K562 (cell line): ENCODE results near the gene PHF19. TPM values are rescaled to one million over a fixed set of nuclear protein-coding genes. Genes with fewer than 3 reads are reported as not detected.
A peak's percentile ranks its signal among the peaks of the same experiment; 100 is the strongest.

ENCODE experiments used
- ARID1B ChIP-seq: fragments of 450-650 bp; IDR thresholded peaks from 2 replicates; pipeline ENCODE4 v1.6.1; 2016; ENCODE audit warnings: antibody characterized with exemption, mild to moderate bottlenecking, inconsistent platforms
- CEBPG ChIP-seq, 3 experiments: fragments of 200-800 bp in 1 of 3; sonication (Bioruptor generic) in 1 of 3; sonication (generic) in 1 of 3; formaldehyde crosslinking in 1 of 3; IDR thresholded peaks in 2 of 3; conservative IDR thresholded peaks in 1 of 3; 2 replicates each; pipeline versions ENCODE4 v1.6.1 to v1.8.0; 2016 to 2022; ENCODE audit warnings: missing compliant biosample characterization in 2 of 3, missing genetic modification characterization in 2 of 3, mild to moderate bottlenecking in 1 of 3, missing genetic modification reagents in 1 of 3
- GABPB1 ChIP-seq: sonication (generic); formaldehyde crosslinking; IDR thresholded peaks from 2 replicates; pipeline ENCODE4 v1.8.0; 2022; ENCODE audit warnings: mild to moderate bottlenecking, missing genetic modification reagents
- NCOR1 ChIP-seq: fragments of 450-650 bp; IDR thresholded peaks from 2 replicates; pipeline ENCODE4 v1.6.1; 2016; ENCODE audit warnings: mild to moderate bottlenecking, moderate library complexity
- PTBP1 ChIP-seq: fragments of 200-400 bp; formaldehyde crosslinking; IDR thresholded peaks from 2 replicates; pipeline ENCODE4 v1.6.1; 2017; ENCODE audit warnings: low read depth, low read length
- ZC3H11A ChIP-seq: IDR thresholded peaks from 2 replicates; pipeline ENCODE4 v1.6.1; 2012; ENCODE audit warnings: low read depth, low read length, improper control_type of control experiment
- ZNF347 ChIP-seq: fragments of 450-650 bp; formaldehyde crosslinking; IDR thresholded peaks from 2 replicates; pipeline ENCODE4 v1.4.0; 2020; ENCODE audit warnings: low read depth, mild to moderate bottlenecking, moderate library complexity
- ZNF699 ChIP-seq: fragments of 250-450 bp; sonication (Bioruptor Pico); IDR thresholded peaks from 2 replicates; pipeline ENCODE4 v1.8.0; 2021; ENCODE audit warnings: mild to moderate bottlenecking, moderate library complexity; ENCODE audit not compliant: insufficient replicate concordance
- polyA plus RNA-seq, 8 experiments: library from polyadenylated mRNA; depleted of rRNA in 4 of 8; stranded (reverse) in 5 of 8; unstranded in 3 of 8; fragments of >200 nt; fragmentation: Nextera tagmentation in 2 of 8; fragmentation: Illumina TruSeq in 1 of 8; extraction: Ambion mirVana in 2 of 8; extraction: Trizol in 1 of 8; gene quantifications; 2 replicates each; pipeline versions ENCODE4 v1.2.1 to v1.2.3, GENCODE V29; 2011 to 2014; ENCODE audit warnings: inconsistent platforms in 1 of 8, missing spikeins in 1 of 8
- total RNA-seq, 7 experiments: library from RNA; depleted of rRNA in 6 of 7; stranded (reverse); fragments of >200 nt in 6 of 7; fragmentation: Illumina TruSeq in 2 of 7; extraction: Trizol in 2 of 7; gene quantifications; 2 replicates each; pipeline versions ENCODE4 v1.2.1 to v1.2.3, GENCODE V29; 2011 to 2021; ENCODE audit warnings: low replicate concordance in 1 of 7
- TF ChIP-seq, protein P1 (sequence below), 2 experiments: fragments of 150-350 bp in 1 of 2; IDR thresholded peaks; 2 replicates each; pipeline ENCODE4 v1.6.1; 2012 to 2016; ENCODE audit warnings: low read depth in 2 of 2, low read length in 2 of 2, mild to moderate bottlenecking in 1 of 2, moderate library complexity in 1 of 2
- TF ChIP-seq, protein P2 (sequence below): fragments of 250-450 bp; sonication (Bioruptor Pico); IDR thresholded peaks from 2 replicates; pipeline ENCODE4 v1.6.1; 2021; ENCODE audit warnings: mild to moderate bottlenecking
- TF ChIP-seq, protein P3 (sequence below), 2 experiments: fragments of 450-650 bp; IDR thresholded peaks; 2 replicates each; pipeline ENCODE4 v1.6.1; 2018; ENCODE audit warnings: mild to moderate bottlenecking in 2 of 2, low read depth in 1 of 2; ENCODE audit not compliant: partially characterized antibody in 2 of 2
- TF ChIP-seq, protein P4 (sequence below): fragments of 150-350 bp; conservative IDR thresholded peaks from 2 replicates; pipeline ENCODE4 v1.6.1; 2014; ENCODE audit warnings: low read length
- TF ChIP-seq, protein P5 (sequence below): fragments of 250-450 bp; sonication (Bioruptor Pico); IDR thresholded peaks from 2 replicates; pipeline ENCODE4 v1.5.1; 2021; ENCODE audit warnings: mild to moderate bottlenecking

PHF19 gene
- total and polyA plus RNA-seq, 9 of the 15 experiments (the other 6 are each of a cell fraction or from before 2014, with no cell fraction given): 95.8 to 403 (median 255) TPM

DNA sequence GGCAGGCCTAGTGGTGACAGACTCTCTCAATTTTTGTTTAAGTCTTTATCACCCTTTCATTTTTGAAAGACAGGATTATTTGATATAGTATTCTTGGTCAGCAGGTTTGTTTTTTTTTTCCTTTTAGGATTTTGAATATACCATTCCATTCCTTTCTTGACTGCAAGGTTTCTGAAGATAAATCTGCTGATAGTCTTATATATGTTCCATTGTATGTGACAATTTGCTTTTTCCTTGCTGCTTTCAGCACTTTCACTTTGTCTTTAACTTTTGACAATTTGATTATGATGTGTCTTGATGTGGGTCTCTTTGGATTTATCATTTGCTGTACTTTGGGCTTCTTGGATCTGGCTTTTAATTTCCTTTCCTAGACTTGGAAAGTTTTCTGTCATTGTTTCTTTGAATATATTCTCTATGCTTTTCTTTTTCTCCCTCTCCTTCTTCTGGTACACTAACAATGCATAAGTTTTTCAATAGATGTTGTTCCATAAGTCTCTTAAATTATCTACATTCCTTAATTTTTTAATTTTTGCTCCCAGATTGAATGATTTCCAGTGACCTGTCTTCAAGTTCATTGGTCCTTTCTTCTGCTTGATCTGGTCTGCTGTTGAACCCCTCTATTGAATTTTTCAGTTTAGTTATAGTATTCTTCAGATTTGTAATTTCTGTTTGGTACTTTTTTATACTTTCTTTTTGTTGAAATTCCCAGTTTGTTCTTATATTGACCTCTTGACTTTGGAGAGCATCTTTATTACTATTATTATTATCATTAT lies 69.2 kb downstream of the PHF19 start (continued):
- TF ChIP-seq ZNF699 (no peak), PTBP1 (no peak), ARID1B (no peak), NCOR1 (0 out of 2 replicates have a peak, but pooled peaks have one; percentile 5), GABPB1 (CRISPR knock-in tag) (no peak), CEBPG (CRISPR knock-in tag; IDR thresholded peaks at IDR 0.05) (no peak), CEBPG (tag; conservative IDR thresholded peaks at IDR 0.05 in 1 of 2, IDR thresholded peaks at IDR 0.05 in 1 of 2) (no peak), ZC3H11A (no peak), ZNF347 (CRISPR knock-in tag) (no peak)
- TF ChIP-seq, protein P1, sequence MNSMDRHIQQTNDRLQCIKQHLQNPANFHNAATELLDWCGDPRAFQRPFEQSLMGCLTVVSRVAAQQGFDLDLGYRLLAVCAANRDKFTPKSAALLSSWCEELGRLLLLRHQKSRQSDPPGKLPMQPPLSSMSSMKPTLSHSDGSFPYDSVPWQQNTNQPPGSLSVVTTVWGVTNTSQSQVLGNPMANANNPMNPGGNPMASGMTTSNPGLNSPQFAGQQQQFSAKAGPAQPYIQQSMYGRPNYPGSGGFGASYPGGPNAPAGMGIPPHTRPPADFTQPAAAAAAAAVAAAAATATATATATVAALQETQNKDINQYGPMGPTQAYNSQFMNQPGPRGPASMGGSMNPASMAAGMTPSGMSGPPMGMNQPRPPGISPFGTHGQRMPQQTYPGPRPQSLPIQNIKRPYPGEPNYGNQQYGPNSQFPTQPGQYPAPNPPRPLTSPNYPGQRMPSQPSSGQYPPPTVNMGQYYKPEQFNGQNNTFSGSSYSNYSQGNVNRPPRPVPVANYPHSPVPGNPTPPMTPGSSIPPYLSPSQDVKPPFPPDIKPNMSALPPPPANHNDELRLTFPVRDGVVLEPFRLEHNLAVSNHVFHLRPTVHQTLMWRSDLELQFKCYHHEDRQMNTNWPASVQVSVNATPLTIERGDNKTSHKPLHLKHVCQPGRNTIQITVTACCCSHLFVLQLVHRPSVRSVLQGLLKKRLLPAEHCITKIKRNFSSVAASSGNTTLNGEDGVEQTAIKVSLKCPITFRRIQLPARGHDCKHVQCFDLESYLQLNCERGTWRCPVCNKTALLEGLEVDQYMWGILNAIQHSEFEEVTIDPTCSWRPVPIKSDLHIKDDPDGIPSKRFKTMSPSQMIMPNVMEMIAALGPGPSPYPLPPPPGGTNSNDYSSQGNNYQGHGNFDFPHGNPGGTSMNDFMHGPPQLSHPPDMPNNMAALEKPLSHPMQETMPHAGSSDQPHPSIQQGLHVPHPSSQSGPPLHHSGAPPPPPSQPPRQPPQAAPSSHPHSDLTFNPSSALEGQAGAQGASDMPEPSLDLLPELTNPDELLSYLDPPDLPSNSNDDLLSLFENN (IDR thresholded peaks at IDR 0.05; ENCODE audit: low read depth in 2 of 2, low read length in 2 of 2): no peak
- TF ChIP-seq, protein P2, sequence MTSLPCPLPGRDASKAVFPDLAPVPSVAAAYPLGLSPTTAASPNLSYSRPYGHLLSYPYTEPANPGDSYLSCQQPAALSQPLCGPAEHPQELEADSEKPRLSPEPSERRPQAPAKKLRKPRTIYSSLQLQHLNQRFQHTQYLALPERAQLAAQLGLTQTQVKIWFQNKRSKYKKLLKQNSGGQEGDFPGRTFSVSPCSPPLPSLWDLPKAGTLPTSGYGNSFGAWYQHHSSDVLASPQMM (CRISPR knock-in tag): no peak
- TF ChIP-seq, protein P3, sequence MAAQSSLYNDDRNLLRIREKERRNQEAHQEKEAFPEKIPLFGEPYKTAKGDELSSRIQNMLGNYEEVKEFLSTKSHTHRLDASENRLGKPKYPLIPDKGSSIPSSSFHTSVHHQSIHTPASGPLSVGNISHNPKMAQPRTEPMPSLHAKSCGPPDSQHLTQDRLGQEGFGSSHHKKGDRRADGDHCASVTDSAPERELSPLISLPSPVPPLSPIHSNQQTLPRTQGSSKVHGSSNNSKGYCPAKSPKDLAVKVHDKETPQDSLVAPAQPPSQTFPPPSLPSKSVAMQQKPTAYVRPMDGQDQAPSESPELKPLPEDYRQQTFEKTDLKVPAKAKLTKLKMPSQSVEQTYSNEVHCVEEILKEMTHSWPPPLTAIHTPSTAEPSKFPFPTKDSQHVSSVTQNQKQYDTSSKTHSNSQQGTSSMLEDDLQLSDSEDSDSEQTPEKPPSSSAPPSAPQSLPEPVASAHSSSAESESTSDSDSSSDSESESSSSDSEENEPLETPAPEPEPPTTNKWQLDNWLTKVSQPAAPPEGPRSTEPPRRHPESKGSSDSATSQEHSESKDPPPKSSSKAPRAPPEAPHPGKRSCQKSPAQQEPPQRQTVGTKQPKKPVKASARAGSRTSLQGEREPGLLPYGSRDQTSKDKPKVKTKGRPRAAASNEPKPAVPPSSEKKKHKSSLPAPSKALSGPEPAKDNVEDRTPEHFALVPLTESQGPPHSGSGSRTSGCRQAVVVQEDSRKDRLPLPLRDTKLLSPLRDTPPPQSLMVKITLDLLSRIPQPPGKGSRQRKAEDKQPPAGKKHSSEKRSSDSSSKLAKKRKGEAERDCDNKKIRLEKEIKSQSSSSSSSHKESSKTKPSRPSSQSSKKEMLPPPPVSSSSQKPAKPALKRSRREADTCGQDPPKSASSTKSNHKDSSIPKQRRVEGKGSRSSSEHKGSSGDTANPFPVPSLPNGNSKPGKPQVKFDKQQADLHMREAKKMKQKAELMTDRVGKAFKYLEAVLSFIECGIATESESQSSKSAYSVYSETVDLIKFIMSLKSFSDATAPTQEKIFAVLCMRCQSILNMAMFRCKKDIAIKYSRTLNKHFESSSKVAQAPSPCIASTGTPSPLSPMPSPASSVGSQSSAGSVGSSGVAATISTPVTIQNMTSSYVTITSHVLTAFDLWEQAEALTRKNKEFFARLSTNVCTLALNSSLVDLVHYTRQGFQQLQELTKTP (IDR thresholded peaks at IDR 0.05; ENCODE audit: low read depth in 1 of 2, partially characterized antibody in 2 of 2): no peak
- TF ChIP-seq, protein P4, sequence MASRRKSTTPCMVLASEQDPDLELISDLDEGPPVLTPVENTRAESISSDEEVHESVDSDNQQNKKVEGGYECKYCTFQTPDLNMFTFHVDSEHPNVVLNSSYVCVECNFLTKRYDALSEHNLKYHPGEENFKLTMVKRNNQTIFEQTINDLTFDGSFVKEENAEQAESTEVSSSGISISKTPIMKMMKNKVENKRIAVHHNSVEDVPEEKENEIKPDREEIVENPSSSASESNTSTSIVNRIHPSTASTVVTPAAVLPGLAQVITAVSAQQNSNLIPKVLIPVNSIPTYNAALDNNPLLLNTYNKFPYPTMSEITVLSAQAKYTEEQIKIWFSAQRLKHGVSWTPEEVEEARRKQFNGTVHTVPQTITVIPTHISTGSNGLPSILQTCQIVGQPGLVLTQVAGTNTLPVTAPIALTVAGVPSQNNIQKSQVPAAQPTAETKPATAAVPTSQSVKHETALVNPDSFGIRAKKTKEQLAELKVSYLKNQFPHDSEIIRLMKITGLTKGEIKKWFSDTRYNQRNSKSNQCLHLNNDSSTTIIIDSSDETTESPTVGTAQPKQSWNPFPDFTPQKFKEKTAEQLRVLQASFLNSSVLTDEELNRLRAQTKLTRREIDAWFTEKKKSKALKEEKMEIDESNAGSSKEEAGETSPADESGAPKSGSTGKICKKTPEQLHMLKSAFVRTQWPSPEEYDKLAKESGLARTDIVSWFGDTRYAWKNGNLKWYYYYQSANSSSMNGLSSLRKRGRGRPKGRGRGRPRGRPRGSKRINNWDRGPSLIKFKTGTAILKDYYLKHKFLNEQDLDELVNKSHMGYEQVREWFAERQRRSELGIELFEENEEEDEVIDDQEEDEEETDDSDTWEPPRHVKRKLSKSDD: no peak
- TF ChIP-seq, protein P5, sequence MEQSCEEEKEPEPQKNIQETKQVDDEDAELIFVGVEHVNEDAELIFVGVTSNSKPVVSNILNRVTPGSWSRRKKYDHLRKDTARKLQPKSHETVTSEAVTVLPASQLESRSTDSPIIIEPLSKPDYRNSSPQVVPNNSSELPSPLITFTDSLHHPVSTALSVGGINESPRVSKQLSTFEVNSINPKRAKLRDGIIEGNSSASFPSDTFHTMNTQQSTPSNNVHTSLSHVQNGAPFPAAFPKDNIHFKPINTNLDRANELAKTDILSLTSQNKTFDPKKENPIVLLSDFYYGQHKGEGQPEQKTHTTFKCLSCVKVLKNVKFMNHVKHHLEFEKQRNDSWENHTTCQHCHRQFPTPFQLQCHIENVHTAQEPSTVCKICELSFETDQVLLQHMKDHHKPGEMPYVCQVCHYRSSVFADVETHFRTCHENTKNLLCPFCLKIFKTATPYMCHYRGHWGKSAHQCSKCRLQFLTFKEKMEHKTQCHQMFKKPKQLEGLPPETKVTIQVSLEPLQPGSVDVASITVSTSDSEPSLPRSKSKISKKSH (CRISPR knock-in tag): peak; percentile 94
